Regular cardiac myocyte (primary cell): ENCODE results near the gene NR2C1. TPM values are rescaled to one million over a fixed set of nuclear protein-coding genes. Genes with fewer than 3 reads are reported as not detected.

Experiments
- total RNA-seq: library from RNA; depleted of rRNA; stranded (reverse); fragments of >200 nt; gene quantifications from 2 replicates; pipeline ENCODE4 v1.2.3, GENCODE V29; 2014

The NR2C1 gene
- total RNA-seq: 11.9 and 23.4 TPM in 2 replicates

GRCh38 chr12:95072900-95073697 lies at the start of gene NR2C1:
Gene NR2C1 (minus strand): TSS chr12:95073618. CDS start chr12:95067384, 6,234 bp downstream.

GRCh38 chr12:95003213-95003920 lies 70.1 kb downstream of the NR2C1 start, which contains the start of gene NDUFA12:
Gene NDUFA12 (minus strand): TSS chr12:95003697. CDS start chr12:95003680, 17 bp downstream.

Other genes starting within 250 kb of the NR2C1 start
- gene NDUFA12, start 69.9 kb downstream of the NR2C1 start, total RNA-seq: 99.5 and 126 TPM in 2 replicates
- 8.4 and 13.8 TPM in 2 replicates for gene FGD6, start 143.8 kb upstream of the NR2C1 start, total RNA-seq
- 57.3 and 79.2 TPM in 2 replicates for gene VEZT, start 144.2 kb upstream of the NR2C1 start, total RNA-seq